Measurements from ENCODE around the gene CEMIP. TPM values are rescaled to one million over a fixed set of nuclear protein-coding genes. Genes with fewer than 3 reads are reported as not detected.

CEMIP gene
- total and polyA plus RNA-seq, 2 of the 8 experiments (the other 6 are each of a cell fraction or from before 2014, with no cell fraction given) = 0.11 to 0.60 TPM

DNA sequence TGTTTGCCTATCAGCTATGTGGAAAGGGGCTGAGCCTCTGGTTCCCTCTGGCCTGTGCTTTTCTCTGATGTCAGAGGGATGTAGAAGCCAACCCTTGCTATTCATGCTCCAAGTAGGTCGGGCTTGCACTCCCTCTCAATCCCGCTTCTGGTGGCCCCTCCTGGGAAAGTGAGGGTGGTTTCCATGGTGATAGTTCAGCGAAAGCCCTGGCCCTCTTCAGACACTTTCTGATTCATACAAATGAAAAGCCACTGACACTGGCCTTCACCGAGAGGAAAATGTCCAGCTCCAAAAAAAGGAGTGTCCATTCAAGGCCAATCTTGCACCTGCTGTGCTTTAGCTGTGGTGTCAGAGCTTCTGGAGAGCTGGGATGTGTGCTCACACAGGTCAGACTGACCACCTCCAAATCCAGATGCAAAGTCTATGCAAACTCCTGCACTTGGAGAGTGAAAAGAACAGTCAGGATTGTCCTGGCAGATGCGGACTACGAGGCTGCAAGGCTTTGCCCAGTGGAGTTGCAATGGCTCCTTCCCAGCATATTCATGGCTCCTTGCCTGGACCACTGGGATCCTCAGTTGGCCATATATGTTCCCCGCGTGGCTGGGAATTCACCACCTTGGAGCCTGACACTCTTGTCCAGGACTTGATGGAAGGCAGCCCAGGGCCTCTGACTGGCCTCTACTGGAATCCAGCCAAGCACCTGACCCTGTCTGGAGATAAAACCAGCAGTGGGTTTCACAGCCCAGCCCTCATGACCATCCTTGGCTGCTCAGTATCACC lies 96.6 kb downstream of the CEMIP start:
- CTCF ChIA-PET (ENCODE audit: partially characterized antibody) = interaction anchor here (0.7 to 1.3 kb wide), 3 partner anchors 19 to 94 kb away, joined by 3 read pairs; no protein-coding TSS in a partner anchor
- Histone ChIP-seq H3K79me2 (ENCODE audit: control insufficient read depth in 1 of 2, insufficient read depth in 2 of 2, low read length in 2 of 2) (no peaks in the 10 kb centered on the region), H2AK5ac (ENCODE audit: low read depth, low read length) (no peak overlapping the region), H2BK12ac (ENCODE audit: low read depth, low read length) (no peak overlapping the region), H4K5ac (ENCODE audit: insufficient read length, low read depth, low read length) (no peak overlapping the region), H3K4me1 (replicated peaks in 1 of 4; ENCODE audit: control insufficient read depth in 3 of 4, insufficient read depth in 4 of 4, low read length in 3 of 4) (peaks cover 0 to 2% (median 0%) of the 10 kb centered on the region in 4 experiments; a peak in 1 of 7 replicates), H4K8ac (ENCODE audit: extremely low read depth, insufficient read depth, low read length) (no peak overlapping the region), H3K4me2 (ENCODE audit: insufficient read depth in 1 of 2, low read depth in 2 of 2, low read length in 2 of 2) (no peak overlapping the region), H3K14ac (ENCODE audit: insufficient read length) (no peak overlapping the region), H3K4me3 (ENCODE audit: extremely low read depth in 1 of 4, insufficient read depth in 2 of 4, low read depth in 3 of 4, low read length in 4 of 4) (no peak overlapping the region), H2AFZ (ENCODE audit: low read length) (no peak overlapping the region), H3K27me3 (replicated peaks in 1 of 4; ENCODE audit: control insufficient read depth in 3 of 4, extremely low read depth in 1 of 4, insufficient read depth in 3 of 4, low read length in 3 of 4) (no peaks in the 10 kb centered on the region), H4K91ac (replicated peaks; ENCODE audit: insufficient read length, low read length) (no peak overlapping the region), H2BK15ac (ENCODE audit: low read length) (no peak overlapping the region), H3K9me3 (ENCODE audit: insufficient read depth in 2 of 2, low read depth in 1 of 2, low read length in 1 of 2) (no peaks in the 10 kb centered on the region), H3K23ac (ENCODE audit: insufficient read length) (no peak overlapping the region), H3K36me3 (ENCODE audit: control insufficient read depth in 2 of 4, insufficient read depth in 4 of 4, low read length in 3 of 4) (no peaks in the 10 kb centered on the region), H3K56ac (replicated peaks; ENCODE audit: insufficient read length, low read depth, low read length) (no peak overlapping the region), H3K4ac (replicated peaks; ENCODE audit: insufficient read length, low read depth, low read length) (no peak overlapping the region), H3K23me2 (ENCODE audit: low read depth, low read length) (no peaks in the 10 kb centered on the region), H4K20me1 (replicated peaks in 1 of 2; ENCODE audit: control insufficient read depth in 1 of 2, insufficient read depth in 2 of 2, low read length in 2 of 2) (no peaks in the 10 kb centered on the region), H3K79me1 (ENCODE audit: low read depth, low read length) (no peaks in the 10 kb centered on the region), H2BK120ac (replicated peaks; ENCODE audit: low read depth, low read length) (no peak overlapping the region), H3K27ac (ENCODE audit: low read depth, low read length) (no peak overlapping the region), H2BK5ac (ENCODE audit: low read depth, low read length) (no peak overlapping the region), H2BK20ac (ENCODE audit: low read length) (no peak overlapping the region), H3K9ac (replicated peaks in 1 of 4; ENCODE audit: extremely low read depth in 1 of 4, low read depth in 3 of 4, low read length in 3 of 4) (no peak overlapping the region), H3K18ac (ENCODE audit: extremely low read depth, low read length) (no peak overlapping the region)
- DNase-seq (ENCODE audit: low read depth in 1 of 2, low spot score in 2 of 2) (no peak), FAIRE-seq (no peak)
- WGBS, 2 experiments (ENCODE audit: extremely low coverage in 1 of 2, insufficient coverage in 1 of 2, insufficient read length in 1 of 2, insufficient replicate concordance in 2 of 2, low coverage in 1 of 2, low lambda C conversion rate in 2 of 2, missing lambda C conversion rate in 1 of 2) = 82% methylated on average over 8 of the region's 8 CpGs; no CpG with 5 or more reads in 1 of the 2 experiments
- POLR2A ChIA-PET (ENCODE audit: partially characterized antibody) = no interaction called here
- TF ChIP-seq CBX5 (IDR thresholded peaks at IDR 0.05; ENCODE audit: low read depth, low read length) = no peak
- no peak for TF ChIP-seq TEAD4 (IDR thresholded peaks at IDR 0.05; ENCODE audit: low read depth, low read length)
- TF ChIP-seq GABPA (IDR thresholded peaks at IDR 0.05; ENCODE audit: borderline replicate concordance, insufficient read depth, low read length) = no peak
- no peak for TF ChIP-seq KDM1A (IDR thresholded peaks at IDR 0.05; ENCODE audit: borderline replicate concordance, low read length)
